Esophagus squamous epithelium (tissue), 5 donors: ENCODE measurements around the gene COL23A1. TPM values are rescaled to one million over a fixed set of nuclear protein-coding genes. Genes with fewer than 3 reads are reported as not detected.

Experiments
- DNase-seq: peaks from one replicate; lab custom pipeline; 2025; lab: John Stamatoyannopoulos, UW
- H3K27ac ChIP-seq, 4 donors: fragments of 200-600 bp; sonication (generic); one replicate each; pipeline ENCODE4 v1.5.1; 2016 to 2019; ENCODE audit warnings: mild to moderate bottlenecking in 1 of 4
- H3K27me3 ChIP-seq, 4 donors: fragments of 200-600 bp; sonication (generic); 1 replicate in 3 of 4; 2 replicates in 1 of 4; pipeline versions ENCODE4 v1.5.1 to v1.6.0; 2017 to 2021; ENCODE audit warnings: antibody characterized with exemption in 1 of 4
- H3K36me3 ChIP-seq, 3 donors: fragments of 200-600 bp; sonication (generic); one replicate each; pipeline ENCODE4 v1.5.1; 2016 to 2019
- H3K4me1 ChIP-seq, 3 donors: fragments of 200-600 bp; sonication (generic); one replicate each; pipeline ENCODE4 v1.5.1; 2017 to 2019
- H3K4me3 ChIP-seq, 4 donors: fragments of 200-600 bp; sonication (generic); 1 replicate in 3 of 4; 2 replicates in 1 of 4; pipeline ENCODE4 v1.5.1; 2016 to 2019; ENCODE audit warnings: mild to moderate bottlenecking in 2 of 4, moderate library complexity in 1 of 4
- H3K9me3 ChIP-seq, 3 donors: fragments of 200-600 bp; sonication (generic); one replicate each; pipeline ENCODE4 v1.5.1; 2016 to 2019
- POLR2A ChIP-seq, 4 donors: fragments of 450-650 bp; IDR thresholded peaks; one replicate each; pipeline ENCODE4 v1.6.1; 2017; ENCODE audit warnings: antibody characterized with exemption in 4 of 4, mild to moderate bottlenecking in 4 of 4, moderate library complexity in 3 of 4
- whole genome bisulfite sequencing, 2 donors: methylation state at CpG; one replicate each; pipeline ENCODE4 v1.1.5; 2018; 5-methylcytosine and 5-hydroxymethylcytosine counted together
- intact Hi-C: fragments of 100-400 bp; cut with DNase I; formaldehyde crosslinking; loops from one replicate; pipeline ENCODE4 v1.15.0; 2022
- total RNA-seq, 4 donors: library from RNA; depleted of rRNA; stranded (reverse); fragments of >200 nt; gene quantifications; one replicate each; pipeline ENCODE4 v1.1.0, GENCODE V29; 2016
- TF ChIP-seq, protein P1 (sequence below), 6 experiments: fragments of 450-650 bp in 4 of 6; fragments of 200-600 bp in 2 of 6; sonication (generic) in 2 of 6; IDR thresholded peaks; one replicate each; pipeline ENCODE4 v1.5.1; 2016 to 2019; ENCODE audit warnings: antibody characterized with exemption in 6 of 6, mild to moderate bottlenecking in 4 of 6, moderate library complexity in 4 of 6
- donor health status: DM: yes; HTN: yes; CAD: no.

COL23A1 gene
- total RNA-seq, 4 donors from 2014 or later, result 0.41 to 1.5 (median 0.44) TPM; not detected in 1

DNA sequence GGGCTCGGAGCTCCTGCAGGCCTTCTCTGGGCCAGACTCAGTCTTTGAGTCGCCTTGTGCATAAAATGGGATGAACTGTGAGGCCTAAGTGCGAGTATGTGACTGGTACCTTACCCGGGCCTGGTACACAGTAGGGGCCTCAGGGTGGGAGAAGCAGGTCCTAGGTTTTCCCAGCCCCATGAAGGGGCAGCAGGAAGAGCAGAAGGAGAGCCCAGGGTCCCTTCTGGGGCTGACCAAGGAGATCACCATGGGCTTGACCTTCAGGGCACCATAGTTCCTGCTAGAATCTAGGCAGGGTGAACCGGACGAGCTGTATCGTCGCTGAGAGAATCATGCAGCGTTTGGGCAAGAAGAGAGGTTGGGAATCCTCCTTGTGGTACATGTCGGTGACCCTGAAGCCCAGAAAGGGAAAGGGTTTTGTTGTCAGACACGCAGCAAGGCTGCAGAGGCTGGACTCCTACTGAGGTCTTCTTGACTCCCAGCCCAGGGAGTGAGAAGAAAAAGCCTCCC lies 357.2 kb downstream of the COL23A1 start:
- Histone ChIP-seq H3K27me3 (no peaks in the 10 kb centered on the region), H3K4me1 (peaks cover 13 to 81% (median 58%) of the 10 kb centered on the region in 3 donors), H3K4me3 (peak overlapping the region; percentile 62 to 91 (median 70)), H3K27ac (peak overlapping the region; percentile 88 to 98 (median 92)), H3K9me3 (no peaks in the 10 kb centered on the region), H3K36me3 (peaks cover 7 to 35% (median 11%) of the 10 kb centered on the region in 3 donors)
- TF ChIP-seq, protein P1, sequence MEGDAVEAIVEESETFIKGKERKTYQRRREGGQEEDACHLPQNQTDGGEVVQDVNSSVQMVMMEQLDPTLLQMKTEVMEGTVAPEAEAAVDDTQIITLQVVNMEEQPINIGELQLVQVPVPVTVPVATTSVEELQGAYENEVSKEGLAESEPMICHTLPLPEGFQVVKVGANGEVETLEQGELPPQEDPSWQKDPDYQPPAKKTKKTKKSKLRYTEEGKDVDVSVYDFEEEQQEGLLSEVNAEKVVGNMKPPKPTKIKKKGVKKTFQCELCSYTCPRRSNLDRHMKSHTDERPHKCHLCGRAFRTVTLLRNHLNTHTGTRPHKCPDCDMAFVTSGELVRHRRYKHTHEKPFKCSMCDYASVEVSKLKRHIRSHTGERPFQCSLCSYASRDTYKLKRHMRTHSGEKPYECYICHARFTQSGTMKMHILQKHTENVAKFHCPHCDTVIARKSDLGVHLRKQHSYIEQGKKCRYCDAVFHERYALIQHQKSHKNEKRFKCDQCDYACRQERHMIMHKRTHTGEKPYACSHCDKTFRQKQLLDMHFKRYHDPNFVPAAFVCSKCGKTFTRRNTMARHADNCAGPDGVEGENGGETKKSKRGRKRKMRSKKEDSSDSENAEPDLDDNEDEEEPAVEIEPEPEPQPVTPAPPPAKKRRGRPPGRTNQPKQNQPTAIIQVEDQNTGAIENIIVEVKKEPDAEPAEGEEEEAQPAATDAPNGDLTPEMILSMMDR (IDR thresholded peaks at IDR 0.05), result no peak
- no peak for TF ChIP-seq POLR2A (IDR thresholded peaks at IDR 0.05)
- no peak for DNase-seq
- intact Hi-C loops, result no loop called here
- WGBS, 2 donors, result 81 to 82% methylated on average over 5 to 7 of the region's 11 CpGs

DNA sequence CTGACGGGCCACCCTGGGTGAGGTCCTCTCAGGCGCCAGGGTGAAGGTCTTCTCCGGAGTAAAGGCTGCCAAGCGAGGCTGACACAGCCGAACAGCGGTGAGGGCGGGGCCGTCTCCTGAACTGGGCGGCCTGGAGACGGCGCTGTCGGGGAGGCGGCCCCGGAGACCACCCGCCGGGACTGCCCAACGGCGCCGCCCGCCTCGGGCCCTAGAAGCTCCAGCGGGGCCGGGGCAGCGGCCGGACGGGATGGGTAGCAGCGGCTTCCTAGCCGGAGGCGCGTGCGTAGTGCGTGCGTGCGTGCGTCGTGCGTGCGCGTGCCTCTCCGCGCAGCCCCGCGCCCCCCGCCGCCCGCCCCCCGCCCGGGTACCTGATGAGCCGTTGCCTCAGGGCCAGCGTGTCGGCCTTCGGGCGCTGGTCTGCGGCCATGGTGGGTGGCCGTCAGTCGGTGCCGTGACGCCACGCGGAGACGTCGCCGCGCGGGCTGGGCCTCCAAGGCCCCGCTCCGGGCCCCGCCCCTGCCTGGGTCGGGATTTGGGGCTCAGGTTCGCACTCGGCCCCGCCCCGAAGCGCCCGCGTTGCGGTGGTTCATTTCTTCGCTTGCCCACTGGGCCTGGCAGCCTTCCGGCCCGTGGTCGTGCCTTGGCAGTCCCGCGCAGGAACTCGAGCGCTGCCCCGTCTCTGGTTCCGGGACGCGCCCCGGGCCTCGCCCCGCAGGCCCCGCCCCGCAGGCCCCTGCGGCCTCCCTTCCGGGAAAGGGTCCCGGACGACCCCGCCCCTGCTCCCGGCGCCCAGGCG lies 357.9 kb downstream of the COL23A1 start, which contains the start of gene PHYKPL:
PHYKPL (minus strand) TSS at position 679 of the 796 bp plus-strand sequence; CDS start at position 427, 252 bp downstream.
- no peak for DNase-seq
- Histone ChIP-seq H3K36me3 (peaks cover 7 to 42% (median 12%) of the 10 kb centered on the region in 3 donors), H3K27me3 (no peaks in the 10 kb centered on the region), H3K4me1 (peaks cover 13 to 76% (median 51%) of the 10 kb centered on the region in 3 donors), H3K4me3 (peak within 1 kb of the TSS; percentile 62 to 91 (median 70)), H3K9me3 (no peaks in the 10 kb centered on the region), H3K27ac (peak within 1 kb of the TSS; percentile 88 to 98 (median 92))
- intact Hi-C loops, result no loop called here
- WGBS, 2 donors, result no CpG with 5 or more reads among the region's 102 CpGs
- TF ChIP-seq POLR2A (IDR thresholded peaks at IDR 0.05), result peak in 2 of 4 donors; percentile 54 to 63
- TF ChIP-seq, protein P1 (IDR thresholded peaks at IDR 0.05), result no peak

DNA sequence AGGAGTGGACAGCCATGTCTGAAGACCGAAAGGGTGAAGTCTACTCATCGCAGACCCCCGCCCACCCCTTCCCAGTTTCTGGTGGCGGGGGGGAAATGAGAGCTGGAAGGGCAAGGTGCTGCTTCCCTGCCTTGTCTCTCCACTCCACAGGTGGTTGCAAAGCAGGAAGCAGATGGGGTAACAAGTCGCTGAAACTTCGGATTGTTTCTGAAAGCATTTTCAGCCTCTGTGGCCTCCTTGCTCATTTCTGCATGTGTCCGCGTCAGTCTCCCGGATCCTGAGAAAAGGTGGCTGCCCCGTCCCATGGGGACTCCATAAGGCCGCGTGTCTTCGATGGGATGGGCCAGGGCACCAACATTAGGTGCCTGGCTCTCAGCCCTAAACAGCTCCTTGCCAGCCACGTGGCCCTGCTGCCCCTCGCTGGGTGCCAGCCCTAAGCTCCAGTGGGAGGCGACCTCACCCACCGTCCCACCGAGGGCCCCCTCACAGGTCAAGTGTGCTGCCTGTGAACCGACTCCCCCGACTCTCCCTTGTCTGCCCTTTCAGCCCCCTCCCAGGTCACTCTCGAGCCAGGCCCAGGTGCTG lies 358.6 kb downstream of the COL23A1 start:
- no peak for TF ChIP-seq POLR2A (IDR thresholded peaks at IDR 0.05)
- TF ChIP-seq, protein P1 (IDR thresholded peaks at IDR 0.05), result no peak
- peak overlapping the region; percentile 62 to 91 (median 70) for H3K4me3 ChIP-seq
- peaks cover 7 to 49% (median 12%) of the 10 kb centered on the region in 3 donors for H3K36me3 ChIP-seq
- intact Hi-C loops, result no loop called here
- no peaks in the 10 kb centered on the region for H3K9me3 ChIP-seq
- WGBS, 2 donors, result 14% methylated on average over 16 of the region's 21 CpGs; no CpG with 5 or more reads in 1 of the 2 donors
- peaks cover 13 to 69% (median 44%) of the 10 kb centered on the region in 3 donors for H3K4me1 ChIP-seq
- no peak for DNase-seq
- H3K27me3 ChIP-seq, result no peaks in the 10 kb centered on the region
- H3K27ac ChIP-seq, result peak overlapping the region; percentile 88 to 98 (median 92)

DNA sequence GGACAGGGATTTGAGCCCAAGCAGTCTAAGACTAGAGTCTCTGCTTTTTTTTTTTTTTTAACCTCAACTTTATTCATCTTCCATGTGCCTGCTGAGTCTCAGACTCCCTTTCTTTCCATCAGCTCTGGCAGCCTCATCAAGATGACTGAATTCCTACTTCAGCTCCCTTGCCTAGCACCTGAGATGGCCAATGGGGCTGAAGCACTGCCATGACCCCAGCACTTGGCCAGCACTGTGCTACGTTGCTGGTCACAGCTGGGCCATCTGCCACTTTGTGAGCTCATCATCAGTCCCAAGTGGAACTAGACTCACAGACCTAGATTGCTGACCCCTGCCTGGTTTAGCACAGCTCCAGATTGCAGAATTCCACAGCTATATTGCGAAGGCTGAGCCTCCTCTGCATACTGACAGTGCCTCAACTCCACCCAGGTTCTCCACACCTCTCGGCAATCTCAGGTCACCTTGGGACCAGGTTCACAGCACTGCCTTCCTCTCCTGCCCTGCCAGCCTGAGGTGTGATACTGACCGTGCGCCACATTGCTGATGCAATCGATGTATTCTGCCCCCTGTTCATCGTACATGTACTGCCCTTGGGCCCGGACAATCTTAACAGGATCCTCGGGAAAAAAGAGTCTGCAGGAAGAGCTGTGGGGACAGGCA lies 359.2 kb downstream of the COL23A1 start:
- peaks cover 13 to 63% (median 44%) of the 10 kb centered on the region in 3 donors for H3K4me1 ChIP-seq
- H3K27me3 ChIP-seq, result no peaks in the 10 kb centered on the region
- peaks cover 7 to 55% (median 12%) of the 10 kb centered on the region in 3 donors for H3K36me3 ChIP-seq
- intact Hi-C loops, result no loop called here
- 49 to 57% methylated on average over 5 to 9 of the region's 9 CpGs for WGBS, 2 donors
- H3K9me3 ChIP-seq, result no peaks in the 10 kb centered on the region
- TF ChIP-seq, protein P1 (IDR thresholded peaks at IDR 0.05), result no peak
- TF ChIP-seq POLR2A (IDR thresholded peaks at IDR 0.05), result no peak
- no peak for DNase-seq
- peak overlapping the region; percentile 62 to 91 (median 70) for H3K4me3 ChIP-seq
- peak overlapping the region; percentile 88 to 98 (median 92) for H3K27ac ChIP-seq
